PC-3 (cell line): ENCODE measurements around the gene TAF6. TPM values are rescaled to one million over a fixed set of nuclear protein-coding genes. Genes with fewer than 3 reads are reported as not detected.
A peak's percentile ranks its signal among the peaks of the same experiment; 100 is the strongest.

Experiments
- ATAC-seq: fragments of 200-7000 bp; cut with Tn5 transposase; 2 replicates; pipeline ENCODE4 v1.9.1; 2020; ENCODE audit warnings: mild to moderate bottlenecking, moderate library complexity
- BruUV-seq: library from RNA; stranded (reverse); fragments of 400-500 nt; replicated peaks from 2 replicates; lab custom pipeline; 2021; lab: Mats Ljungman, UMichigan
- CTCF ChIA-PET: fragments of 300-600 bp; sonication (Branson Sonifier 250); formaldehyde crosslinking; loops from one replicate; lab custom pipeline; 2022; ENCODE audit warnings: antibody characterized with exemption; lab: Charles Lee
- POLR2A ChIA-PET: fragments of 300-600 bp; sonication (Branson Sonifier 250); formaldehyde crosslinking; loops from one replicate; lab custom pipeline; 2022; ENCODE audit warnings: antibody characterized with exemption; ENCODE audit not compliant: unreplicated experiment; lab: Charles Lee
- DNase-seq: peaks from one replicate; pipeline ENCODE4 v3.0.0-alpha.2; 2015
- H2AFZ ChIP-seq: fragments of 300-600 bp; sonication (generic); 2 replicates; pipeline ENCODE4 v1.6.0; 2016; ENCODE audit warnings: antibody characterized with exemption, low read length
- H3F3A ChIP-seq: fragments of 300-600 bp; sonication (generic); one replicate; pipeline ENCODE4 v1.6.0; 2017; ENCODE audit warnings: antibody characterized with exemption, low read length, control low read depth, mild to moderate bottlenecking; ENCODE audit not compliant: unreplicated experiment
- H3K27ac ChIP-seq: fragments of 300-600 bp; sonication (generic); 2 replicates; pipeline ENCODE4 v1.5.1; 2016; ENCODE audit warnings: mild to moderate bottlenecking, low read length
- H3K27me3 ChIP-seq: fragments of 300-600 bp; sonication (generic); 2 replicates; pipeline ENCODE4 v1.6.1; 2016; ENCODE audit warnings: low read length, mixed read lengths
- H3K36me3 ChIP-seq: fragments of 300-600 bp; sonication (generic); 2 replicates; pipeline ENCODE4 v1.6.1; 2016; ENCODE audit warnings: low read depth, mixed run types, low read length, mixed read lengths
- H3K4me1 ChIP-seq: fragments of 300-600 bp; sonication (generic); 2 replicates; pipeline ENCODE4 v1.5.1; 2016; ENCODE audit warnings: low read length; ENCODE audit not compliant: insufficient read depth
- H3K4me2 ChIP-seq: fragments of 300-600 bp; sonication (generic); 2 replicates; pipeline ENCODE4 v1.6.0; 2016; ENCODE audit warnings: low read length
- H3K4me3 ChIP-seq: fragments of 300-600 bp; sonication (generic); 2 replicates; pipeline ENCODE4 v1.5.1; 2016; ENCODE audit warnings: mild to moderate bottlenecking, low read length, mixed read lengths
- H3K79me2 ChIP-seq: fragments of 300-600 bp; sonication (generic); 2 replicates; pipeline ENCODE4 v1.6.1; 2017; ENCODE audit warnings: low read length, mixed read lengths
- H3K9ac ChIP-seq: fragments of 300-600 bp; sonication (generic); 2 replicates; pipeline ENCODE4 v1.6.0; 2016; ENCODE audit warnings: mild to moderate bottlenecking, low read length
- H3K9me2 ChIP-seq: fragments of 300-600 bp; sonication (generic); replicated peaks from 2 replicates; pipeline ENCODE4 v1.6.1; 2016; ENCODE audit warnings: mixed run types, low read length, mixed read lengths
- H3K9me3 ChIP-seq: fragments of 300-600 bp; sonication (generic); 2 replicates; pipeline ENCODE4 v1.6.1; 2016; ENCODE audit warnings: low read length, mixed read lengths
- H4K20me1 ChIP-seq: fragments of 300-600 bp; sonication (generic); 2 replicates; pipeline ENCODE4 v1.6.1; 2016; ENCODE audit warnings: low read length, mixed read lengths
- CTCF ChIP-seq: fragments of 300-600 bp; sonication (generic); conservative IDR thresholded peaks from 2 replicates; pipeline ENCODE4 v1.5.1; 2017; ENCODE audit warnings: antibody characterized with exemption, low read depth, mild to moderate bottlenecking, low read length
- EZH2 ChIP-seq: fragments of 300-600 bp; sonication (generic); IDR thresholded peaks from one replicate; pipeline ENCODE4 v1.6.1; 2017; ENCODE audit warnings: antibody characterized with exemption, mild to moderate bottlenecking, low read length; ENCODE audit not compliant: unreplicated experiment
- EZH2phosphoT487 ChIP-seq: fragments of 300-600 bp; sonication (generic); IDR thresholded peaks from 2 replicates; pipeline ENCODE4 v1.6.1; 2018; ENCODE audit warnings: mild to moderate bottlenecking, antibody characterized with exemption, low read length, borderline replicate concordance
- intact Hi-C: fragments of 100-400 bp; cut with micrococcal nuclease; formaldehyde crosslinking; loops from 2 replicates; pipeline ENCODE4 v1.9.0; 2023
- total RNA-seq: library from RNA; depleted of rRNA; stranded (reverse); fragments of >200 nt; gene quantifications from 2 replicates; pipeline ENCODE4 v1.2.3, GENCODE V29; 2014

Gene TAF6
- total RNA-seq, 1 experiment from 2014 or later = 58.6 TPM

DNA sequence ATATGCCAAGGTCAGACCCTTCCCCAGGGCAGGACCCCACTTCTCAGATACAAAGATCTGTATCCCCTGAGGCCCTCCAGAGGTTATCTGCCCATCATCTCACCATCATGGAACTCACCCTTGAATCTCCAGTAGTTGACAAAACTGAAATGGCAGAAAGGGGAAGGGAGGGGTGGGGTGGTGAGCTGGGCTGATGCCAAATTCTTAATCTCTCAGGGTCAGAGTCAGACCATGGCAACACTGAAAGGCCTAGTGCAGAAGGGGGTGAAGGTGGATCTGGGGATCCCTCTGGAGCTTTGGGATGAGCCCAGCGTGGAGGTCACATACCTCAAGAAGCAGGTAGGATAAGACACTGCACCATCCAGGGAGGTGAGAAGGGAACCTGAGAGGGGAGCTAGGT, 3.4 kb upstream of the TAF6 start:
- Histone ChIP-seq H3K27me3 (no peaks in the 10 kb centered on the region), H3K27ac (no peak overlapping the region), H3K4me1 (peaks cover 13% of the 10 kb centered on the region; the same call in 1 of the 2 replicates), H3K9me3 (no peaks in the 10 kb centered on the region), H4K20me1 (no peaks in the 10 kb centered on the region), H3K4me2 (no peak overlapping the region), H3K9me2 (no peaks in the 10 kb centered on the region), H3K4me3 (no peak overlapping the region), H3K36me3 (no peaks in the 10 kb centered on the region), H3F3A (no peaks in the 10 kb centered on the region), H3K79me2 (peaks cover 21% of the 10 kb centered on the region), H2AFZ (no peak overlapping the region), H3K9ac (no peak overlapping the region)
- CTCF ChIA-PET = no interaction called here
- TF ChIP-seq EZH2phosphoT487 (no peak), EZH2 (no peak), CTCF (no peak)
- intact Hi-C loops = no loop called here
- POLR2A ChIA-PET = no interaction called here
- DNase-seq (no peak), ATAC-seq (no peak)
- no TSS peak for BruUV-seq

GRCh38 chr7:100122067-100122466, 2.9 kb upstream of the TAF6 start:
- Histone ChIP-seq H3K9ac (no peak overlapping the region), H2AFZ (no peak overlapping the region), H3K27me3 (no peaks in the 10 kb centered on the region), H3K4me3 (no peak overlapping the region), H3K36me3 (no peaks in the 10 kb centered on the region), H3K9me2 (no peaks in the 10 kb centered on the region), H3K4me1 (peaks cover 13% of the 10 kb centered on the region; the same call in 1 of the 2 replicates), H3K27ac (no peak overlapping the region), H3K9me3 (no peaks in the 10 kb centered on the region), H3F3A (no peaks in the 10 kb centered on the region), H3K79me2 (peaks cover 21% of the 10 kb centered on the region), H4K20me1 (no peaks in the 10 kb centered on the region), H3K4me2 (no peak overlapping the region)
- ATAC-seq (no peak), DNase-seq (no peak)
- CTCF ChIA-PET = no interaction called here
- no TSS peak for BruUV-seq
- TF ChIP-seq CTCF = no peak
- no peak for TF ChIP-seq EZH2
- TF ChIP-seq EZH2phosphoT487 = no peak
- POLR2A ChIA-PET = no interaction called here
- intact Hi-C loops = no loop called here

DNA sequence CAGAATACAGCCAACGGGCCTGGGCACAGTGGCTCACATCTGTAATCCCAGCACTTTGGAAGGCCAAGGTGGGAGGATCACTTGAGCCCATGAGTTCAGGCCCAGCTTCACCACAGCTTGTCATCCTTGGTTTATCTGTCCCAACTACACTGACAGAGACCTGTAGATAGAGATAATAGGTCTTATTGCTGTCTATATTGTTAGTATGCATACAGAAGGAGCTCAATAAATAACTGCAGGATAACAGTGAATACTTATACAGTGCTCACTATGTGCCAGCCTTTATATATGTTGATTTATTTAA, 1.5 kb upstream of the TAF6 start:
- no peaks in the 10 kb centered on the region for H3F3A ChIP-seq
- H3K9me3 ChIP-seq = no peaks in the 10 kb centered on the region
- peaks cover 16% of the 10 kb centered on the region for H3K79me2 ChIP-seq
- H3K27me3 ChIP-seq = no peaks in the 10 kb centered on the region
- no TSS peak for BruUV-seq
- POLR2A ChIA-PET = no interaction called here
- H3K9me2 ChIP-seq = no peaks in the 10 kb centered on the region
- CTCF ChIA-PET = no interaction called here
- H2AFZ ChIP-seq = no peak overlapping the region
- TF ChIP-seq CTCF (no peak), EZH2 (no peak), EZH2phosphoT487 (no peak)
- H3K4me2 ChIP-seq = peak overlapping the region; percentile 97
- H3K36me3 ChIP-seq = no peaks in the 10 kb centered on the region
- peaks cover 13% of the 10 kb centered on the region; the same call in 1 of the 2 replicates for H3K4me1 ChIP-seq
- H3K4me3 ChIP-seq = peak overlapping the region; percentile 98
- H4K20me1 ChIP-seq = no peaks in the 10 kb centered on the region
- ATAC-seq = no peak
- intact Hi-C loops = no loop called here
- H3K9ac ChIP-seq = no peak overlapping the region; the same call in 1 of the 2 replicates
- DNase-seq = no peak
- no peak overlapping the region for H3K27ac ChIP-seq
